NCI-H2171 treated with DMSO at 0.1 percent for 48 hours (cell line): ENCODE measurements around the gene BBLN.

Experiments used
- DNase-seq: peaks from one replicate; lab custom pipeline; 2025; lab: John Stamatoyannopoulos, UW

BBLN gene

DNA sequence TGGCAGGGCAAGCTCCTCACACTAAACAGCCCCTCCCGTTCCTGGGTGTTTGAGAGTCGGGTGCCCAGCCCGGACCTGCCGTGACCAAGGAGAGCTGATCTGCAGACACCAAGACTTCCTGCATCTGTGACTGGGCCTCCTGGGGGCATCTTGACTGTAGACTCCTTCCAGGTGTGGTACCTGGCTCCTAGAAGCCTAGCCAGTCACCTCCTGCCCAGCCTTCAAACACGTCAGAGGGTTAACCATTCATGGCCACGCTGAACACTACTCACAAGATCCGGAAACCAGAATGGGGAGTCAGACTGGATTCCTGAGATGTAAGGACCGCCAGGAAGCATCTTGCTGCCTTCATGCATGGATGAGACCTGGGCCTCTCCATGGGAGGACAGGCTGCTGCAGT is 14.5 kb upstream of the BBLN start:
- DNase-seq, result no peak

DNA sequence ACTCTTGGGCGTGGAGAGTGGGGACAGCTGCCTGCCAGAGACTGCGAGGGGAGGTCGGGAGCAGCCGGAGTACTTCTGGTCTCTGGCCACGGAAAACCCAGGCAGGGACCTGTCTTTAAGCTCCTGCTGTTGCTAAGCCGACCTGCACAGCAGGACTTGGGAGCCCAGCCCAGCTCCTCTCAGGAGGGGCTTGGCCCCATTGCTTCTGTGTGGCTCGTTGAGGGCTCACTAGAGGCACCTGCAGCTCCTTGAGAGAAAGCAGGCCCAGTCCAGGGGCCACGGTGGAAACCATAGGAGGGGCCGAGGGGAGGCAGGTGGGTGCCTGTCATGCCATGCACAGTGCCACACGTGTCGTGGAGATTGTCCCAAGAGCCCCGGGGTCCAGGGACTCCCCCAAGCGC is 14.1 kb upstream of the BBLN start:
- DNase-seq, result no peak

DNA sequence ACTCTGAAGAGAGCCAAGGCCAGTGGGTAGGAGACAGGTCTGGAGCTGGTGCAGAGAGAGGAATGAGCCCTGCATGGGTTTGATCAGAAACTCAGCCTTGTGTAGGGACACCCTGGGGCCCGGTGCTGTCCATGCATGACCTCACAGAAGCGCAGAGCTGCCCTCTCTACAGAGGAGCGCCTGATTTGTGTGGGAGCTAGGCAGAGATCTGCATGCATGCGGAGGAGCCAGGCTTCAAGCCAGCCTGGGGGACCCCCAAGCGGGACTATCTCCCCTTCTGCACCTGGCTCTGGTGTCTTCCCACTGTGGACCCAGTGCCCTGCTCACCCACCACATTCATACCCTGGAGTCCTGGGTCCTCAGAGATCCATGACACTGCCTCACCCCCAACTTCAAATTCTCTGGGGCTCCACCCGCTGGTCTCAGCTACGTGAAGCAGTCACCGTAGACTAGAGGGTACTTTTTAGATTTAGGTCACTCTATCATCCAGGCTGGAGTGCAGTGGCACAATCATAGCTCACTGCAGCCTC is 13.4 kb upstream of the BBLN start:
- DNase-seq, result no peak

DNA sequence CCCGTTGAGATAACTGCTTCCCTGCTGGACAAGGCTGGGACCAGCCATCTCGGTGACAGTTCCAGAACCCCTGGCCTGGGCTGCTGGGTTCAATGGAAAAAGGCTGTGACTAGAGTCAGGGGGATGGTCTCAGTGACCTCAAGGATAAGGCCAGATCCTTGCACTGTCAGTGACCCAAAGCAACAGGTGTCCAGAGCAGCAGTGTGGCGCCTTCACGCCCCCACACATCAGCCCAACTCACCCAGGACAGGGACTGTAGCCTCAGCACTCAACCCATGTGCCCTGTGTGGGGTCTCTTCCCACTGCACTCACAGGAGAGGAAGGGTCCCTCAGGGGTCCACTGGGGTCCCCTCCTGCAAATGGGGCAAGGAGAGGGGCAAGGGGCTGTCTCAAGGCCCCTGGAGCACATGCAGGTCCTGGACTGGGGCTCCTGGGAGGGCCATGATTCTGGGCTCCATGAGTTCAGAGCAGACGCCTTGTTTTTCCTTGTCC is 11.5 kb upstream of the BBLN start:
- DNase-seq, result no peak

DNA sequence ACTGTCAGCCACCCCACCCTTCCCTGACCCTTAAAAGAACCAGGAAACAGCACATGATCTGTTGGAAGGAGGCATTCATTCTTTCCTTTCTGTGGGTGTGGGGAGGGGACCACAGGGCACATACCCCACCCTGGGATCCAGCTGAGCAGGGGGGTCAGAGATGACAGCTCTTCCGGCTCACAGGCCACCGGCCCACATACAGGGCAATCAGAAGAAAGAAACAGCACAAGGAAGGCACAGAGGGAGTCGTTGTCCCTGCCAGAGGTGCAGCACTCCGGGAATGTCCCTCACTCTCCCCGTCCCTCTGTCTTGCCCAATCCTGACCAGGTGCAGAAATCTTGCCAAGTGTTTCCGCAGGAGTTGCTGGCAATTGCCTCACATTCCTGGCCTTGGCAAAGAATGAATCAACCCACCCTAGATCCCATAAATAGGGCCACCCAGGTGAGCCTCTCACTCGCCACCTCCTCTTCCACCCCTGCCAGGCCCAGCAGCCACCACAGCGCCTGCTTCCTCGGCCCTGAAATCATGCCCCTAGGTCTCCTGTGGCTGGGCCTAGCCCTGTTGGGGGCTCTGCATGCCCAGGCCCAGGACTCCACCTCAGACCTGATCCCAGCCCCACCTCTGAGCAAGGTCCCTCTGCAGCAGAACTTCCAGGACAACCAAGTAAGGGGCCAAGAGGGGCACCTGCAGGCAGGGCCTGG is 10.9 kb upstream of the BBLN start, which contains the start of gene LCN2:
Gene LCN2, plus strand, starts transcription at position 453 of the 701 bp plus-strand sequence. Its CDS starts 73 bp downstream, at position 526.
- DNase-seq, result no peak

DNA sequence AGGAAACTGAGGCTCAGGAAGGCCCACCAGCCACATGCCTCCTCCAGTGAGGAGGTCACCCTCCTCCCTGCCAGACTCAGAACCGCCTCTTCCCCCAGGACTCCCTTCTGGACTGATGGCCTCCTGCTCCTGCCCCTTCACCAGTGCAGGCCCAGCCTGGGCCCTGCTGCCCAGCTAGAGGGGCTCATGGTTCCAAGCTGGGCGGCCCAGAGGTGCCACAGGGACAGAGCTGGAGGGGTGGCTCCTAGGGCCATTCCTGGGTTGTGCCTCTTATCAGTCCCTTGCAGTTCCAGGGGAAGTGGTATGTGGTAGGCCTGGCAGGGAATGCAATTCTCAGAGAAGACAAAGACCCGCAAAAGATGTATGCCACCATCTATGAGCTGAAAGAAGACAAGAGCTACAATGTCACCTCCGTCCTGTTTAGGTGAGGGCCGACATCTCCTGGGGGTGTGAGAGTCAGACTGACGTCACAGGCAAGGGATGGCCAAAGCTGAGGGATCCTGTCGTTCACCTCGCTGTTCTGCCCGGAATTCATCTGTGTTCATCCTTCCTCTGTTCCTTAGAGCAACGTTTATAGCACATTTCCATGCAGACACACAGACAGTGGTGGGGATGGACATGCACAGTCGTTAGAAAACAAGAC is 10.0 kb upstream of the BBLN start:
- DNase-seq, result no peak

DNA sequence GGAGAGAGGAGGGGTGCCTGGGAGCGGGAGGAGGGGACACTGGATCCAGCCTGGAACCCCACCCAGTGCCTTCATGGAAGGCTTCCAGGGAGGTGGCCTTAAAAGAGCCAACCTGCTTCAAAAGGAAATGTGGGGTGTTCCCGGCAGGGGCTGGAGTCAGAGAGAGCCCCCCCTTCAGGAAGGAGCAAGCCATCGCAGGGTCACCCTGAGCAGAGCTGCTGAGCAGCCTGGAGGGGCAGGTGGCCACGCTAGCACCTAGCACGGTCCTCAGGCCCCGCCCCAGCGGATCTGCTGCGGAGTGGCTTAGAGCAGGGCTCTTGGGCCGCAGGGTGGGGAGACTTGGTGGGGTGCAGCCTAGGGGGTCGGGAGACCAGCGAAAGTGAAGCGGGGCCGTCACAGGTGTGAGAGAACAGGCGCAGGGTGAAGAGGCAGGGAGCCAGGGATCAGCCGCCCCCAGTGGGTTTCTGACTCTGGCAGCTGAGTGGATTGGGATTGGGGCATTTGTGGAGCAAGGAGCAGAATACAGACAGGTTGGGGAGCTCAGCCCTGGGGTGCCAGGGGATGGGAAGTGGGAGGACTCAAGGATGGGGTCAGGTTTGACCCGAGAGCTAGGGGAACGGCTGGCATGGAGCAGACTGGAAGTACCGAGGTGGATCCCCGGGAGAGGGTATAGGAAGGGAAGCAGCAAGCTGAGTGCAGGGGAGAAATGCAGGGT is 9.3 kb upstream of the BBLN start:
- no peak for DNase-seq

DNA sequence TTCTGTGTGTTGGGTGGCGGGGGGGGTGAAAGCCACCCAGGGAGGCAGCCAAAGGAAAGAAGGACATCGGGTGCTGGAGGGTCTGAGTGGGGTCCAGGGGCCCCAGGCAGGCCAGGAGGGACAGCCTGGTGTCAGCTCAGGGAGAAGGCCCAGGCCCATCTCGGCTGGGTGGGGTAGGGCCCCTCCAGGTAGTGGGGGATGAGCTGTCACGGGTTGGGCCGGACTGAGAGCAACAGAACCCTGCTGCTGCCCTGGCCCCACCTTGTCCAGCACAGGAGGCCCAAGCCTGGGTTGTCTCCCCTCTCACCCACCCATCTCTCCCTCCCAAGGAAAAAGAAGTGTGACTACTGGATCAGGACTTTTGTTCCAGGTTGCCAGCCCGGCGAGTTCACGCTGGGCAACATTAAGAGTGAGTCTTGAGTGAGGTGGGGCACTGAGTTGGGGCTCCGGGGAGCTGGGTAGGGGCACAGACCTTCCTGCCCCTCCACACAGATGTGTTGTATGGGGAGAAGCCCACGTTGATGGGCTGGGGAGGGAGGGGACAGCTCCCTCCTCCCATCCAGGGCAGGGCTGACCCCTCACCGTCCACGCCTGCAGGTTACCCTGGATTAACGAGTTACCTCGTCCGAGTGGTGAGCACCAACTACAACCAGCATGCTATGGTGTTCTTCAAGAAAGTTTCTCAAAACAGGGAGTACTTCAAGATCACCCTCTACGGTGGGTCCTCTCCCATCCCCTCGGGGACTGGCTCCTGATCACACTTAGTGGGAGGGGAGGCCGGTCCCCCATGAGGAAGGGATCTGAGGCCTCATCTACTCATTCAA is 8.5 kb upstream of the BBLN start:
- DNase-seq, result no peak

DNA sequence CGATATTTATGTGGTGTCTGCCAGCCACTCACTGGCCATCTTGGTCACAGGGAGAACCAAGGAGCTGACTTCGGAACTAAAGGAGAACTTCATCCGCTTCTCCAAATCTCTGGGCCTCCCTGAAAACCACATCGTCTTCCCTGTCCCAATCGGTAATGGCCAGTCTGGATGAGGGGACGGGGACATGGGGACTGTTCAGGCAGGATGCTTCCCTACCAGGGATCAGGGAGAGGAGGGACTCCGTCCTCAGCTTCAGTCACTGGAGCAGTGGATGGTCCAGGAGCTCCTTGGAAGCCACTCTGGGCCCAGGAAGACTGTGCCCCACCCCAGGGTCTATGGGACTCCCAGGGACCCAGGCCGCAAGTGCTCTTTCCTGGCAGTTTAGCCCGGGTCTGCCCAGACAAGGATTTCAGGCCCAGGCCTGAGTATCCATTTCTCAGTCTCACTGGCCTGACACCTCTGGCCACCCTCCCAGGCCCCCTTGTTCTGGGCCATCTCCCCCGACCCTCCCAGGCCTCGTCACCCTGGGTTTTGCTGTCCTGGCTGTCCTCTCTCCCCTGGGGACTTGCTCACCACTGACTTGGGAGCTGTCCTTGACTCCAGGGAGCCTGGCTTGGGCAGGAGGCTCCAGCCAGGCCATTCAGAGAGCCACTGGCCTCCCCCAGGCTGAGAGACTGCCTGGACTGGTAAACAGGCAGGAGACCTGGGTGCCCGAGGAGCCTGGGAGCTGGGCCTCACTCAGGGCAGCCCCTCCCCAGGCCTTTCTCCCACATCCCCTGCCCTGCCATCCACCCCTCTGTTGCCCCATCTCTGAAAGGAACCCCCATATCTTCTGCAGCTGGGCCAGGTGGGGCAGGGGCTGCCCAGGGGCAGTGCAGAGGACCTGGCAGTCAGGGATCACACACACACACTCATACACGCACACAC is 7.7 kb upstream of the BBLN start:
- no peak for DNase-seq

DNA sequence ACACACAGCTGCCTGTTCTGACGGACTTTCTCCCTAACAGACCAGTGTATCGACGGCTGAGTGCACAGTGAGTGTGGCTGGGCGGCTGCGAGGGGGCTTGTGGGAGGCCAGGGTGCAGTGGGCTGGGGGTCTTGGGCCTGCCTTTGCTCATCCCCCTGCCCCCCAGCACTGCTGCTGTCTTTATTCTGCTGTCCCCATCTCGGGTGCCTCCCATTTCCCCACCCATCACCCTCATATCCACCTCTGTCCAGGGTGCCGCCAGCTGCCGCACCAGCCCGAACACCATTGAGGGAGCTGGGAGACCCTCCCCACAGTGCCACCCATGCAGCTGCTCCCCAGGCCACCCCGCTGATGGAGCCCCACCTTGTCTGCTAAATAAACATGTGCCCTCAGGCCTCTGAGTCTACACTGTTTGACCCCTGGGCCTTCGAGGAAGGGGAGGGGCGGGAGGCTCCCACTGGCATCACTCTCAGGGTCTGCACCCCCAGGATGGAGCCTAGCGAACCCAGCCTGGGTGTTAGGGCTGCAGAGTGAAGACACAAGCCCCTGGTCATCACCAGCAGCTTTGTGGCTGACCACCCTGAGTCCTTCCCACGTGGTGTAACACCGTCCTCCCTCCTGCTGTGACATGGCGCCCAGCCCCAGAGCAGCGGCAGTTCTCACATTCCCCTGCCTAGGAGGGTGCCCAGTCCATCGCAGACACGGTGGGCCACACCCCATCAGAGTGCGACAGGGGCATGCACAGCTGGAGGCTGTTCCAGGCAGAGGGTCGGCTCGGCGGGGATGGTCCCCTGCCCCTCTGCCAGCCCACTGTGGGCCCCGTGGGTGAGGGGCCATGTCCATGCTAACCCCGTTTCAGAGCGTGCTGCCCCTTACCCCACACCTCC is 6.8 kb upstream of the BBLN start:
- DNase-seq, result no peak

DNA sequence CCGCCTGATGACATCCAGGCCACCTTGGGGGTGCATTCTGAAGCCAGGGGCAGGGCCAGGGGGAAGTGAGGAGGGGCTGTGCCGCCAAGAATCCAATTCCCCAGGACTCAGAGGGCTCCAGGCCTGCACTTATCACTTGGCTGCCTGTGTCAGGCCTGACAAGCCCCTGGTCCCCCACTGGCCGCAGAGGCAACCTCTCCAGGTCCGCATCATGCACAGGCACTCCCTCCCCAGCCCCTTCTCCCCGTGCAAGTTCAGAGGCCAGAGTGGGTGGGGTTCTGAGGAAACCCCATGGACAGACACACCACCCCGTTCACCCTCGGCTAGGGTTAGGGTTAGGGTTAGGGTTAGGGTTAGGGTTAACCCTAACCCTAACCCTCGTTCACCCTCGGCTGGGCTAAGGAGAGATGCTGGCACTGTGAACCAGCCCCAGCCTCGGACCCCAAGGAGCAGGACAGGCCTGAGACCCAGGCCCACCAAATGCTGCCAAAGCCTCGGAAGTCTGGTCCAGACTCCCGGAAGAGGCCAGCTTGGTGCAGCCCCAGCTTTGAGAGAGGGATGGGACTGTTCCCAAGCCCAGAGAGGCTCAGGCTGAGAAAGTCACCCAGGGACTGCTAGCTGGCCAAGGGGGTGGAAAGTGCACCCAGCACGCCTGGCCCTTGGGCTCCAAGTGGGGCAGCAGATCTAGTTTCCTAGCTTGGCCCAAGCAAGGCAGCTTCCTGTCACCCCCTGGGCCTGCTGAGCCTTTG is 5.9 kb upstream of the BBLN start:
- DNase-seq, result no peak

DNA sequence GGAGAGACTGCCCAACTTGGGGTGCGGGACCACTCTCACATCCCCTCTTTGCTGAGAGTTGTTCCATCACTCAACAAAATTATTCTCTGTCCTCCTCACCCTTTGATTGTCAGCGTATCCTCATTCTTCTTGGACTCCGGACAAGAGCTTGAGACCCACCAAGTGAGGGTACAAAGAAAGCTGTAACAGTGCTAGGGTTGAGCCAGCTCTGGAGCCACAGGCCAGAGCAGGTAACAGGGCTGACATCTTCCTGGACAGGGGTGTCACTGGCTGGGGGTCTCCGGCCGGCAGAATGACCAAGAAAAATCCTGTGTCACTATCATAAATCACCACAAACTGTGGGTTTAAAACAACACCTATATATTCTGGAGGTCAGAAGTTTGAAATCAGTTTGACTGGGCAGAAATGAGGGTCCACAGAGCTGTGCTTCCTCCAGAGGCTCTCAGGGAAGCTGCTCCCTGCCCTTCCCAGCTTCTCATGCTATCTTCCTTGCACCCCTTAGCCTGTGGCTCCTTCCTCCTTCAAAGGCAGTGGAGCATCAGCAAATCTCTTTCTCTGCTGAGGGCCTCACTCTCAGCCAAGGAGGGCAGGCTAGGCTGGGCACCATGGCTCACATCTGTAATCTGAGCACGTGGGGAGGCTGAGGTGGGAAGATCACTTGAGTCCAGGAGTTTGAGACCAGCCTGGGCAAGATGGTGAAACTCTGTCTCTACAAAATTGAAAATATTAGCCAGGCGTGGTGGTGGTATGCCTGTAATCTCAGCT is 4.1 kb upstream of the BBLN start:
- DNase-seq, result no peak

DNA sequence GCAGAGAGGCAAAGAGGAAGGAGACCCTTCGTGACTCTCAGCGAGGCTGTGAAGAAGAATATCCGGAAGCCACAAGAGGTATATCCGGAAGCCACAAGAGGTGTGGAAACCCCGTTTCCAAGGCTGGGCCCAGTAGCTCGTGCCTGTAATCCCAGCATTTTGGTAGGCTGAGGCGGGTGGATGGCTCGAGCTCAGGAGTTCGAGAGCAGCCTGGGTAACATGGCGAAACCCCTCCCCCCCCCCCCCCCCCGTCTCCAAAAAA is 612 bp upstream of the BBLN start:
- DNase-seq, result no peak

DNA sequence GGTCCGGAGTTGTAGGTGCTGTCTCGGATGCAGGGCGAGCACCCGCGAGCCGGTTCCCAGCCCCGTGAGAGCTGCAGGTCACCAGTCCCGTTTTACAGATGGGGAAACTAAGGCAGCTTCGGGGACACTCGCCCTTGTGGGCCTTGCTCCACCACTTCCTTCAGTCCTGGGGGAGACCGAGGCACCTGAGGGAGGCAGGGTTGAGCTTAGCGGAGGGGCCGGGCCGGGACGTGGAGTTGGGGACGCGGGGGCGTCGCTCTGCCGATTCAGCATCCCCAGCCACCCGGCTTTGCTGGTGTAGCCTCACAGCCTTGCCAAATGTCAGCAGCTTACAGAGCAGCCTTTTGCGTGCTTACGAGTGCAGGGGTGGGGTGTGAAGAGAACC is 530 bp downstream of the BBLN start:
- DNase-seq, result peak; percentile 54

DNA sequence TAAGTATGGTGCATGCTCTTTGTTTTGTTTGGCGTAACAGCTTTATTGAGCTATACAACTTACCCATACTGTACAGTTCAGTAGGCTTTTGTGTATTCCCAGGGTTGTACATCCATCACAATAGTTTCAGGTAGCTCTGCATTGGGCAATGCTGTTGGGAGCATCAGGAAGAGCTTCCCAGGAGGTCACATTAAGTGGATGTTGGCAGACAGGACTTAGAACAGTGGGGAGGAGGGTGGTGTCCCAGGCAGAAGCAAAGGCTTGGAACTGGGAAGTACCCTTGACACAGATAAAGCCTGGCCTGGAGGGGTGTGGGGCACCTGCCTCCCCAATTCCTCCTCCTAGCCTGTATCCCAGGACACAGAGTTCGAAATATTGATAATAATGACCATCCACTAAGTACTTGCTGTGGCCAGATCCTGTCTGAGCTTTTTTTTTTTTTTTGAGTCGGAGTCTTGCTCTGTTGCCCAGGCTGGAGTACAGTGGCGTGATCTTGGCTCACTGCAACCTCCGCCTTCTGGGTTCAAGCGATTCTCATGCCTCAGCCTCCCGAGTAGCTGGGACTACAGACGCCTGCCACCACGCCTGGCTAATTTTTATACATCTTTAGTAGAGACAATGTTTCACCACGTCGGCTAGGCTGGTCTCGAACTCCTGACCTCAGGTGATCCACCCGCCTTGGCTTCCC is 1.3 kb downstream of the BBLN start:
- DNase-seq, result peak; percentile 51

DNA sequence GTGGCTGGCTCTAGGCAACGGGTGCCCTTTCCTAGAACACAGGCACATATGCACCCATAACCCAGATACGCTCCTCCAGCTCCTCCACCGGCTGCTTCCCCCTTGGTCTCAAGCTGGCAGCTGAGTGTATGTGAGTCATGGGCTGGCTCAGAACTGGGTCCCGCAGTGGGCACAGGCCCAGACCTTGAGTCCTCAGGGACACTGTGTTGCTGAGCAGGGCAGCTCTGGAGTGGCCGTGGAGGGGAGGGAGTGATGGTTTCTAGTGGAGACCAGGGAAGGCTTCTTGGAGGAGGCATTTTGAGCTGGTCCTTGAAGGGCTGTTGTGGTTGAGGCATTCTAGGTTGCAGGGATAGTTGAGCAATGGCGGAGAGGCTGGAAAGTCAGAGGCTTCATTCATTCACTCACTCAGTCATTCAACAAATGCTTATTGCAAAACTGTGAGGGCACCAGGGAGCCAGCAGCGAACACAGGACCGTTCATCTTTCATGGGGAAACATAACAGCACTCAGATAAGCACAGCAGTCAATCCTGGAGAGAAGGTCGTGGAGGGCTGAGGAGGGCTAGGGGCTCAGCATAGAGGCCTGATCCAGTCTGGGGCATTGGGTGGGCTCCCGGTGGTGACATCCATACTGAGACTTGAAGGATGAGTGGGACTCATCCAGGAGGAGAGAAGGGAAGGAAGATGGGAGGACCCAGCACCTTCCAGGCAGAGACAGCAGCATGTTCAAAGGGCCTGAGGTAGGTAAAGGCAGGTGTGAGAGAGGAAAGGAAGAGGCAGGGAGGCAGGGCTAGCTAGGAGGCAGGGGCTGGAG is 2.4 kb downstream of the BBLN start:
- no peak for DNase-seq

DNA sequence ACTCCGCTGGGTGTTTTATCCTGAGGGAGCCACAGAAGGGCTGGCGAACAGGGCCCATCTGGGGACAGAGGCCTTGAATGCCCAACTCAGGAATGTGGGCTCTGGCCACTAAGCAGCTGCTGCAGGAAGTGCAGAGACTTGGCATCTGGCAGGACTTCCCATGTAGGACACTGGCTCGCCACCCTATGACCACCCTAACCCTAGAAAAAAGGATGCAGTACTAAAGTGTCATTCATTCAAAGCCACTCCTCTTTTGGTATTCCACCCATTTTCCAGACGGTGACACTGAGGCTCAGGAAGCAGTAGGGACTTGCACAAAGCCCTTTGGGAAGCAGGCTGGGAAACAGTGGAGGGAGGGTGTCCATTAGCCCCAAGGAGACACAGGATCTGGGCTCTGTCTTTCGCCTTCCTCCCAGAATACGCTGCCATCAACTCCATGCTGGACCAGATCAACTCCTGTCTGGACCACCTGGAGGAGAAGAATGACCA is 3.0 kb downstream of the BBLN start:
- no peak for DNase-seq
